GM12878 (cell line): ENCODE measurements around the gene RBBP4. TPM values are rescaled to one million over a fixed set of nuclear protein-coding genes. Genes with fewer than 3 reads are reported as not detected.
"Not testable (repeated sequence)": the region's sequence is repeated elsewhere in the genome, so short reads cannot be mapped to it uniquely, and the experiment has no call there.

ENCODE experiments used
- ATAC-seq: fragments of 200-7000 bp; cut with Tn5 transposase; 3 replicates; pipeline ENCODE4 v1.9.1; 2020; ENCODE audit warnings: mild to moderate bottlenecking, moderate library complexity
- BruUV-seq: library from RNA; stranded (reverse); fragments of 400-500 nt; replicated peaks from 2 replicates; lab custom pipeline; 2021; lab: Mats Ljungman, UMichigan
- CTCF ChIA-PET: fragments of 300-600 bp; sonication (Branson Sonifier 250); formaldehyde crosslinking; extraction: SDS; loops from one replicate; lab custom pipeline; 2021; ENCODE audit warnings: inconsistent platforms; lab: Yijun Ruan, JAX
- POLR2A ChIA-PET: fragments of 350-600 bp; formaldehyde crosslinking; extraction: SDS; loops from one replicate; lab custom pipeline; 2021; ENCODE audit warnings: inconsistent platforms; lab: Charles Lee
- RAD21 ChIA-PET: fragments of 300-600 bp; sonication (Branson Sonifier 250); formaldehyde crosslinking; loops from one replicate; lab custom pipeline; 2023; ENCODE audit warnings: antibody characterized with exemption; ENCODE audit not compliant: unreplicated experiment; lab: Charles Lee
- SMC1A ChIA-PET: fragments of 300-600 bp; sonication (Branson Sonifier 250); formaldehyde crosslinking; loops from one replicate; lab custom pipeline; 2023; ENCODE audit not compliant: unreplicated experiment, uncharacterized antibody; lab: Charles Lee
- DNase-seq: peaks from one replicate; pipeline ENCODE4 v3.0.0-alpha.2; 2011; ENCODE audit warnings: low read depth, low spot score
- FAIRE-seq: peaks from 3 replicates; lab custom pipeline; 2011; peaks lifted over from hg19 to GRCh38; lab: Jason Lieb, UNC
- H2AFZ ChIP-seq: 2 replicates; pipeline ENCODE4 v1.6.0; 2011; ENCODE audit warnings: low read depth, low read length, control low read depth; ENCODE audit not compliant: control insufficient read depth
- H3K27ac ChIP-seq: 2 replicates; pipeline ENCODE4 v1.5.1; 2011; ENCODE audit warnings: control low read depth; ENCODE audit not compliant: control insufficient read depth, insufficient read depth
- H3K27me3 ChIP-seq, 2 experiments: replicated peaks in 1 of 2; 2 replicates each; pipeline versions ENCODE4 v1.6.0 to v1.6.1; 2011; ENCODE audit warnings: low read length in 1 of 2; ENCODE audit not compliant: control insufficient read depth in 2 of 2, insufficient read depth in 2 of 2
- H3K36me3 ChIP-seq, 2 experiments: 2 replicates each; pipeline ENCODE4 v1.5.1; 2011; ENCODE audit warnings: low read length in 1 of 2; ENCODE audit not compliant: control insufficient read depth in 2 of 2, insufficient read depth in 2 of 2
- H3K4me1 ChIP-seq: 2 replicates; pipeline ENCODE4 v1.6.1; 2011; ENCODE audit warnings: mild to moderate bottlenecking, low read length, moderate library complexity, mixed read lengths; ENCODE audit not compliant: control insufficient read depth, insufficient read depth
- H3K4me2 ChIP-seq: 2 replicates; pipeline ENCODE4 v1.6.0; 2011; ENCODE audit warnings: control low read depth; ENCODE audit not compliant: control insufficient read depth, insufficient read depth
- H3K4me3 ChIP-seq: fragments of 200-600 bp; sonication (generic); 2 replicates; pipeline ENCODE4 v1.5.1; 2016
- H3K79me2 ChIP-seq: 2 replicates; pipeline ENCODE4 v1.6.0; 2011; ENCODE audit warnings: low read length; ENCODE audit not compliant: control insufficient read depth, insufficient read depth
- H3K9ac ChIP-seq: 2 replicates; pipeline ENCODE4 v1.8.0; 2011; ENCODE audit warnings: low read length, control low read depth, mixed read lengths; ENCODE audit not compliant: control insufficient read depth, insufficient read depth
- H3K9me3 ChIP-seq: replicated peaks from 3 replicates; pipeline ENCODE4 v1.5.1; 2011; ENCODE audit warnings: mild to moderate bottlenecking, low read length; ENCODE audit not compliant: control insufficient read depth, insufficient read depth
- H4K20me1 ChIP-seq: 2 replicates; pipeline ENCODE4 v1.6.0; 2011; ENCODE audit not compliant: control insufficient read depth, insufficient read depth
- ZNF622 ChIP-seq: fragments of 450-650 bp; IDR thresholded peaks from 2 replicates; pipeline ENCODE4 v1.6.1; 2017; ENCODE audit warnings: mild to moderate bottlenecking, inconsistent platforms
- WGBS: methylation state at CpG from one replicate; pipeline ENCODE4 v1.1.6; 2016; ENCODE audit warnings: low lambda C conversion rate; ENCODE audit not compliant: insufficient replicate concordance, insufficient coverage; ENCODE audit errors: missing lambda C conversion rate; 5-methylcytosine and 5-hydroxymethylcytosine counted together
- in situ Hi-C: fragments of 300-500 bp; cut with MboI; formaldehyde crosslinking; loops from 9 replicates; pipeline ENCODE4 v1.14.3; 2018; ENCODE audit warnings: mixed read lengths
- intact Hi-C: fragments of 100-400 bp; cut with micrococcal nuclease; formaldehyde crosslinking; loops from one replicate; pipeline ENCODE4 v1.14.2; 2022; ENCODE audit not compliant: unreplicated experiment
- polyA plus RNA-seq, 11 experiments: library from polyadenylated mRNA; depleted of rRNA in 4 of 11; unstranded in 6 of 11; stranded (reverse) in 5 of 11; fragments of >200 nt; fragmentation: Nextera tagmentation in 4 of 11; fragmentation: Illumina TruSeq in 1 of 11; extraction: Ambion mirVana in 4 of 11; extraction: Trizol in 1 of 11; gene quantifications; 1 replicate in 1 of 11; 2 replicates in 10 of 11; pipeline versions ENCODE4 v1.2.1 to v1.2.3, GENCODE V29; 2011 to 2016; ENCODE audit warnings: inconsistent platforms in 2 of 11, missing spikeins in 2 of 11, low read depth in 1 of 11
- total RNA-seq, 4 experiments: library from RNA; depleted of rRNA in 3 of 4; stranded (reverse); fragments of >200 nt in 3 of 4; fragmentation: Illumina TruSeq in 1 of 4; extraction: Trizol in 1 of 4; gene quantifications; 2 replicates each; pipeline versions ENCODE4 v1.2.1 to v1.2.3, GENCODE V29; 2013 to 2021

The RBBP4 gene
- total and polyA plus RNA-seq, 10 of the 15 experiments (the other 5 are each of a cell fraction or from before 2014, with no cell fraction given) = 120 to 357 (median 231) TPM

- CTCF ChIA-PET = interaction anchor here (0.6 kb wide), 1 partner anchor 93 kb away, joined by 4 read pairs; no protein-coding TSS in a partner anchor
- in situ Hi-C loops, H3K4me1 ChIP-seq, H3K27ac ChIP-seq, H3K79me2 ChIP-seq, H3K9ac ChIP-seq, RAD21 ChIA-PET, H4K20me1 ChIP-seq, ATAC-seq, H2AFZ ChIP-seq, H3K9me3 ChIP-seq, DNase-seq, H3K27me3 ChIP-seq, intact Hi-C loops, H3K4me3 ChIP-seq, H3K4me2 ChIP-seq: not testable (repeated sequence)
- BruUV-seq = TSS peak; percentile 42
- peak; percentile 56 for FAIRE-seq
- SMC1A ChIA-PET = interaction anchor here (0.7 to 1.3 kb wide), 4 partner anchors 12 to 161 kb away, joined by 3 to 4 read pairs (median 4); no protein-coding TSS in a partner anchor
- WGBS = 16% methylated on average over 4 of the region's 4 CpGs
- peaks cover 5 to 38% of the 10 kb centered on the region in 2 experiments for H3K36me3 ChIP-seq
- POLR2A ChIA-PET = interaction anchor here (0.6 to 1.0 kb wide), 2 partner anchors 63 to 93 kb away, joined by 4 read pairs; no protein-coding TSS in a partner anchor
Measured at GRCh38 chr1:32679993-32680392, 29.0 kb downstream of the RBBP4 start.

GRCh38 chr1:32680642-32681041 lies 29.6 kb downstream of the RBBP4 start:
- Histone ChIP-seq H3K4me1 (no peaks in the 10 kb centered on the region), H3K27ac (no peak overlapping the region), H3K9ac (no peak overlapping the region), H3K79me2 (no peaks in the 10 kb centered on the region), H2AFZ (no peak overlapping the region), H3K9me3 (no peaks in the 10 kb centered on the region), H3K4me3 (no peak overlapping the region), H4K20me1 (no peaks in the 10 kb centered on the region), H3K27me3 (no peaks in the 10 kb centered on the region), H3K4me2 (no peak overlapping the region), H3K36me3 (peaks cover 6 to 38% of the 10 kb centered on the region in 2 experiments)
- no peak for ATAC-seq
- in situ Hi-C loops (no loop called here), intact Hi-C loops (no loop called here)
- 44% methylated on average over 1 of the region's 1 CpG for whole genome bisulfite sequencing
- DNase-seq = no peak
- ChIA-PET POLR2A (no interaction called here), RAD21 (no interaction called here), SMC1A (no interaction called here), CTCF (no interaction called here)
- no TSS peak for BruUV-seq
- TF ChIP-seq ZNF622 = no peak
- no peak for FAIRE-seq
